Esophagus muscularis mucosa (tissue), 4 donors: ENCODE measurements around the gene DYNLRB2. TPM values are rescaled to one million over a fixed set of nuclear protein-coding genes. Genes with fewer than 3 reads are reported as not detected.
A peak's percentile ranks its signal among the peaks of the same experiment; 100 is the strongest.

Experiments used
- DNase-seq: peaks from one replicate; pipeline ENCODE4 v3.0.0-alpha.2; 2017; ENCODE audit errors: extremely low spot score
- H3K27ac ChIP-seq, 4 donors: fragments of 200-600 bp; sonication (generic); replicated peaks in 1 of 4; 1 replicate in 3 of 4; 2 replicates in 1 of 4; pipeline ENCODE4 v1.5.1; 2016 to 2019; ENCODE audit warnings: mild to moderate bottlenecking in 1 of 4
- H3K27me3 ChIP-seq, 4 donors: fragments of 200-600 bp; sonication (generic); one replicate each; pipeline versions ENCODE4 v1.5.1 to v1.6.0; 2016 to 2019
- H3K36me3 ChIP-seq, 4 donors: fragments of 200-600 bp; sonication (generic); one replicate each; pipeline ENCODE4 v1.5.1; 2016 to 2019
- H3K4me1 ChIP-seq, 4 donors: fragments of 200-600 bp; sonication (generic); one replicate each; pipeline ENCODE4 v1.5.1; 2016 to 2019
- H3K4me3 ChIP-seq, 4 donors: fragments of 200-600 bp; sonication (generic); 1 replicate in 2 of 4; 2 replicates in 2 of 4; pipeline ENCODE4 v1.5.1; 2016 to 2019; ENCODE audit warnings: mild to moderate bottlenecking in 4 of 4, moderate library complexity in 1 of 4
- H3K9me3 ChIP-seq, 4 donors: fragments of 200-600 bp; sonication (generic); 1 replicate in 3 of 4; 2 replicates in 1 of 4; pipeline ENCODE4 v1.5.1; 2016 to 2019
- EP300 ChIP-seq: sonication (generic); formaldehyde crosslinking; IDR thresholded peaks from one replicate; pipeline ENCODE4 v1.6.1; 2017; ENCODE audit warnings: antibody characterized with exemption
- POLR2A ChIP-seq: fragments of 450-650 bp; IDR thresholded peaks from one replicate; pipeline ENCODE4 v1.6.1; 2017; ENCODE audit warnings: antibody characterized with exemption, moderate library complexity, mild to moderate bottlenecking, low read depth
- POLR2AphosphoS5 ChIP-seq, 2 donors: sonication (generic); formaldehyde crosslinking; IDR thresholded peaks; one replicate each; pipeline ENCODE4 v1.6.1; 2017; ENCODE audit warnings: antibody characterized with exemption in 2 of 2
- WGBS: methylation state at CpG from one replicate; pipeline ENCODE4 v1.1.5; 2018; 5-methylcytosine and 5-hydroxymethylcytosine counted together
- intact Hi-C: fragments of 100-400 bp; cut with DNase I; formaldehyde crosslinking; loops from one replicate; pipeline ENCODE4 v1.15.1; 2023
- total RNA-seq, 4 donors: library from RNA; depleted of rRNA; stranded (reverse); fragments of >200 nt; gene quantifications; one replicate each; pipeline versions ENCODE4 v1.1.0 to v1.2.1, GENCODE V29; 2016
- TF ChIP-seq, protein P1 (sequence below), 3 experiments: fragments of 200-600 bp in 2 of 3; fragments of 450-650 bp in 1 of 3; sonication (generic) in 2 of 3; IDR thresholded peaks; one replicate each; pipeline ENCODE4 v1.5.1; 2017 to 2019; ENCODE audit warnings: antibody characterized with exemption in 3 of 3, mild to moderate bottlenecking in 2 of 3, moderate library complexity in 1 of 3

The DYNLRB2 gene
- not detected for total RNA-seq

DNA sequence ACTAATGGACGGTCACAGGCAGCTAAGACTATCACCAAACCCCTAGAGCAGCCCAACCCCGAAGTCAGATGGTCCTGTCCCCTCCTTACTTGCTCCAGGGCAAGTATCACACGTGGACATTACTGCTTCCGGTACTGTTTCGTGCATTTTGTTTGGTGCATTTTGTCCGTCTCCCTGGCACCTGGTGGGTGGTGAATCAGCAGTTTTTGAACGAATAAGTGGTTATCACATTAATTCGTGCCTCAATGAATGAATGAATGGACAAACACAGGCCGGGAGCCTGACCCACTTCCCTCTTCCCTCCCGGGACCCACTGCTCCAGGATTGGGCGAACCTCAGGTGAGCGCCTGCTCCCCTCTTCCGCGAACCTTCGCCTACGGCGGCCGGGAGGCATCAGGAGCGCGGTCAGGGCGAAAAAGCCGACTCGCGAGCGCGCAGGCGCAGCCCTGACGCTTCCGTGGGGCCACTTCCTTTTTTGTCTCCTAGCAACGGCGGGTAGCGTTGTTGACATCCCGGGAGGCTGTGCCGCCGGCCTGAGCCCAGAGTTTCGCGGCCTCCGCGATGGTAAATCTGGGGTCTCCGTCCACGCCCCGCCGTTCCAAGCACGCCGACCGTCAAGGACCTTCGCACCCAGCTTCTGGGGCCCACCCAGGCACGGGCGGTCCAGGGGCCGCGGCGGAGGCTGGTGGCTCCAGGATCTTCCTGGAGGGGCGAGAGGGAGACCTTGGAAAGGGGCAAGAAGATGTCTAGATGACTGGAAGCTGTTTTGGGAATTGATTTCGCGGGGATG lies at the start of gene DYNLRB2:
TSS of gene DYNLRB2 (plus strand) at position 478 of the 790 bp plus-strand sequence. CDS start at position 562, 84 bp downstream.
- 5% methylated on average over 29 of the region's 55 CpGs for WGBS
- H3K27ac ChIP-seq: peak within 1 kb of the TSS; percentile 49 to 66 (median 57)

DNA sequence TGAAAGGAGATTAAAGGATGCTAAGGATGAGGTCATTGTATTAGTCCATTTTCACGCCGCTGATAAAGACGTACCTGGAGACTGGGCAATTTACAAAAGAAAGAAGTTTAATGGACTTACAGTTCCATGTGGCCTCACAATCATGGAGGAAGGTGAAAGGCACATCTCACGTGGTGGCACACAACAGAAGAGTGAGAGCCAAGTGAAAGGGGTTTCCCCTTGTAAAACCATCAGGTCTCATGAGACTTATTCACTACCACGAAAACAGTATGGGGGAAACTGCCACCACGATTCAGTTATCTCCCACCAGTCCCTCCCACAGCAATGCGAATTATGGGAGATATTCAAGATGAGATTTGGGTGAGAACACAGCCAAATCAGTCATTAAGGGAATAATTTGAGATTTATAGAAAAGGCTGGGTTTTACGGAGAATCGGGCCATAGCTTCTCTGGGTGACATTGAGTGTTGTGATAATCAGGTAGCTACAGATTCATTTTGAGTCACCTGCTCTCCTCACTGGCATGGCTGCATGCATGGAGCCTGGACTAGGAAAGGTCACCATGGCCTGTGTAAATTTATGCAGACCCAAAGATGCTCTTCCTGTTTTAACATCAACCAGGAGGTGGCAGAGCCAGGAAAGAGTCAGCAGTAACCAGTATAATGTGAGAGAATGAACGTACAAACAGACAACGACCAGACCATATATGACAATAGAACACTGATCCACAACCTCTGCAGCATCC lies 40.5 kb upstream of the DYNLRB2 start:
- 76% methylated on average over 11 of the region's 11 CpGs for WGBS
- H3K9me3 ChIP-seq: no peaks in the 10 kb centered on the region
- H3K27me3 ChIP-seq: no peaks in the 10 kb centered on the region
- H3K27ac ChIP-seq: no peak overlapping the region
- no peak for TF ChIP-seq POLR2A
- no peak for TF ChIP-seq POLR2AphosphoS5 (IDR thresholded peaks at IDR 0.05)
- no peak for TF ChIP-seq EP300
- TF ChIP-seq, protein P1, sequence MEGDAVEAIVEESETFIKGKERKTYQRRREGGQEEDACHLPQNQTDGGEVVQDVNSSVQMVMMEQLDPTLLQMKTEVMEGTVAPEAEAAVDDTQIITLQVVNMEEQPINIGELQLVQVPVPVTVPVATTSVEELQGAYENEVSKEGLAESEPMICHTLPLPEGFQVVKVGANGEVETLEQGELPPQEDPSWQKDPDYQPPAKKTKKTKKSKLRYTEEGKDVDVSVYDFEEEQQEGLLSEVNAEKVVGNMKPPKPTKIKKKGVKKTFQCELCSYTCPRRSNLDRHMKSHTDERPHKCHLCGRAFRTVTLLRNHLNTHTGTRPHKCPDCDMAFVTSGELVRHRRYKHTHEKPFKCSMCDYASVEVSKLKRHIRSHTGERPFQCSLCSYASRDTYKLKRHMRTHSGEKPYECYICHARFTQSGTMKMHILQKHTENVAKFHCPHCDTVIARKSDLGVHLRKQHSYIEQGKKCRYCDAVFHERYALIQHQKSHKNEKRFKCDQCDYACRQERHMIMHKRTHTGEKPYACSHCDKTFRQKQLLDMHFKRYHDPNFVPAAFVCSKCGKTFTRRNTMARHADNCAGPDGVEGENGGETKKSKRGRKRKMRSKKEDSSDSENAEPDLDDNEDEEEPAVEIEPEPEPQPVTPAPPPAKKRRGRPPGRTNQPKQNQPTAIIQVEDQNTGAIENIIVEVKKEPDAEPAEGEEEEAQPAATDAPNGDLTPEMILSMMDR (IDR thresholded peaks at IDR 0.05): no peak
- no peak overlapping the region for H3K4me3 ChIP-seq
- H3K4me1 ChIP-seq: no peaks in the 10 kb centered on the region
- H3K36me3 ChIP-seq: no peaks in the 10 kb centered on the region
- intact Hi-C loops: no loop called here
- no peak for DNase-seq

More for the DNA sequence above, at the start of gene DYNLRB2:
- peak; percentile 94 for DNase-seq
- Histone ChIP-seq H3K36me3 (no peaks in the 10 kb centered on the region), H3K4me3 (peak within 1 kb of the TSS; percentile 58 to 74 (median 66)), H3K4me1 (peaks cover 8 to 15% (median 10%) of the 10 kb centered on the region in 4 donors), H3K9me3 (no peaks in the 10 kb centered on the region), H3K27me3 (peaks cover 0 to 16% (median 3%) of the 10 kb centered on the region in 4 donors)
- TF ChIP-seq POLR2A: no peak
- TF ChIP-seq, protein P1 (IDR thresholded peaks at IDR 0.05): no peak
- peak; percentile 77 to 93 for TF ChIP-seq POLR2AphosphoS5 (IDR thresholded peaks at IDR 0.05)
- no peak for TF ChIP-seq EP300
- intact Hi-C loops: no loop called here

DNA sequence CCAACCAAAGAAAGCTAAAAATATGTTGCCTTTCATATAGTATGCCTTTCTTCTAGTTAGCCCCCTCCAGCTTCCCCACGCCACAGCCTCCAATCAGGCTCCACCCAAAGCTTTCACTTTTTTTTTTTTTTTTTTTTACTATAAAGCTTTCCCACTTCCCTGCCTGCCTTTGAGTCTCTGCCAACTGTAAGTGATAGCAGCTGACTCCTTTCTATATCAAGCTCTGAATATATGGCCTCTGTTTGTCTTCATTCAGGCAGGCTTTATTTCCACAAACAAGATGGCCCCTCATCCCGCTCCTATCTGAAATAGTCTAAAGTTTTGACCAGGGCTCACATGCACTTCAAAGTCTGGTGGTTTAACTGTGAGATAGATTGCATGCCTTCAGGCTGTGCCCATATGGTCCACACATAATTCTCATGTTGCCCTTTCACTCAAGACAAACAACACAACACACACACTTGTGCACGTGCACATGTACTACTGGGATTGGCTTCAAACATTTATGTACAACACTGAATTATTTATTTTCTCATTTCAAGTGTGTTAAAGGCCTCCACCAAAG lies 39.8 kb upstream of the DYNLRB2 start:
- Histone ChIP-seq H3K4me3 (no peak overlapping the region), H3K36me3 (no peaks in the 10 kb centered on the region), H3K27ac (no peak overlapping the region), H3K9me3 (no peaks in the 10 kb centered on the region), H3K27me3 (no peaks in the 10 kb centered on the region), H3K4me1 (no peaks in the 10 kb centered on the region)
- intact Hi-C loops: no loop called here
- DNase-seq: no peak
- 76% methylated on average over 3 of the region's 3 CpGs for WGBS
- TF ChIP-seq EP300: no peak
- no peak for TF ChIP-seq POLR2A
- TF ChIP-seq, protein P1 (IDR thresholded peaks at IDR 0.05): no peak
- TF ChIP-seq POLR2AphosphoS5 (IDR thresholded peaks at IDR 0.05): no peak

DNA sequence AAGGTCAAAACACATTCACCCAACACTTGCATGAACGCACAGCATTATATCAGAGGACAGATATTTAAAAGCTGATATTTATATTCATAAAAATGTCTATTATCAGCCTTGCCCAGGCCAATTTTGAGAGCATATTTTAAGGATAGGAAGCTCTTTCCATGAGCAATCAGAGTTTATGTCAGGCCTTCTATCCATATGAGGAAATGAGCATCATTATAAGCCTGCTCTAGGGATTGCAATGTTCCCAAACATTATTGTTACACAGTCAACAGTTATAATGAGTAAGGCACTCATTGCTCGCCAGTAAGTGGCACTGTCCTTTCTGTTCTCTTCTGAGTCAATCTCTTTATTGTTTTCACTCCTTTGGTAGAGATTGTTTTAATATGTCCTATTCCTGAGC lies 37.7 kb upstream of the DYNLRB2 start:
- intact Hi-C loops: no loop called here
- Histone ChIP-seq H3K27me3 (no peaks in the 10 kb centered on the region), H3K36me3 (no peaks in the 10 kb centered on the region), H3K4me1 (no peaks in the 10 kb centered on the region), H3K4me3 (no peak overlapping the region), H3K27ac (no peak overlapping the region), H3K9me3 (no peaks in the 10 kb centered on the region)
- no peak for DNase-seq
- TF ChIP-seq, protein P1 (IDR thresholded peaks at IDR 0.05): no peak
- TF ChIP-seq EP300 (no peak), POLR2A (no peak), POLR2AphosphoS5 (IDR thresholded peaks at IDR 0.05) (no peak)
- 44% methylated on average over 2 of the region's 2 CpGs for WGBS
